Vagina (tissue), 2 donors: ENCODE data around the gene PDE9A. TPM values are rescaled to one million over a fixed set of nuclear protein-coding genes. Genes with fewer than 3 reads are reported as not detected.
A peak's percentile ranks its signal among the peaks of the same experiment; 100 is the strongest.

Experiments
- DNase-seq, 2 donors: peaks; one replicate each; pipeline ENCODE4 v3.0.0-alpha.2; 2017; ENCODE audit errors: extremely low spot score in 2 of 2
- H3K27ac ChIP-seq: fragments of 200-600 bp; sonication (generic); one replicate; pipeline ENCODE4 v1.5.1; 2019
- H3K27me3 ChIP-seq: fragments of 200-600 bp; sonication (generic); one replicate; pipeline ENCODE4 v1.5.1; 2019
- H3K36me3 ChIP-seq, 2 donors: fragments of 200-600 bp; sonication (generic); one replicate each; pipeline ENCODE4 v1.5.1; 2017 to 2019
- H3K4me1 ChIP-seq: fragments of 200-600 bp; sonication (generic); one replicate; pipeline ENCODE4 v1.5.1; 2019
- H3K4me3 ChIP-seq, 2 donors: fragments of 200-600 bp; sonication (generic); 1 replicate in 1 of 2; 2 replicates in 1 of 2; pipeline ENCODE4 v1.5.1; 2016 to 2019
- H3K9me3 ChIP-seq: fragments of 200-600 bp; sonication (generic); one replicate; pipeline ENCODE4 v1.5.1; 2019
- CTCF ChIP-seq, 3 experiments: fragments of 450-650 bp in 2 of 3; fragments of 200-600 bp in 1 of 3; sonication (generic) in 1 of 3; IDR thresholded peaks; one replicate each; pipeline ENCODE4 v1.5.1; 2017 to 2019; ENCODE audit warnings: antibody characterized with exemption in 3 of 3, mild to moderate bottlenecking in 2 of 3, moderate library complexity in 2 of 3
- POLR2A ChIP-seq, 2 donors: fragments of 450-650 bp; IDR thresholded peaks; one replicate each; pipeline ENCODE4 v1.6.1; 2017; ENCODE audit warnings: antibody characterized with exemption in 2 of 2, mild to moderate bottlenecking in 2 of 2, moderate library complexity in 2 of 2
- POLR2AphosphoS5 ChIP-seq, 2 donors: sonication (generic); formaldehyde crosslinking; IDR thresholded peaks; one replicate each; pipeline ENCODE4 v1.9.0; 2017; ENCODE audit warnings: antibody characterized with exemption in 2 of 2, mild to moderate bottlenecking in 2 of 2, low read depth in 1 of 2; ENCODE audit not compliant: insufficient read depth in 1 of 2
- intact Hi-C: fragments of 100-400 bp; cut with DNase I; formaldehyde crosslinking; loops from one replicate; pipeline ENCODE4 v1.15.1; 2023
- total RNA-seq: library from RNA; depleted of rRNA; stranded (reverse); fragments of >200 nt; gene quantifications from one replicate; pipeline ENCODE4 v1.2.3, GENCODE V29; 2016

The PDE9A gene
- total RNA-seq, 1 donor from 2014 or later: 9.6 TPM

GRCh38 chr21:42734323-42734971 is 81.0 kb downstream of the PDE9A start:
- no peaks in the 10 kb centered on the region for H3K4me1 ChIP-seq
- no peaks in the 10 kb centered on the region for H3K36me3 ChIP-seq
- no peak overlapping the region for H3K4me3 ChIP-seq
- H3K27me3 ChIP-seq: no peaks in the 10 kb centered on the region
- no peak for DNase-seq
- no peaks in the 10 kb centered on the region for H3K9me3 ChIP-seq
- H3K27ac ChIP-seq: no peak overlapping the region
- intact Hi-C loops: no loop called here
- TF ChIP-seq POLR2A (IDR thresholded peaks at IDR 0.05) (no peak), POLR2AphosphoS5 (IDR thresholded peaks at IDR 0.05; ENCODE audit: insufficient read depth in 1 of 2, low read depth in 1 of 2) (no peak), CTCF (IDR thresholded peaks at IDR 0.05) (no peak)

- Histone ChIP-seq H3K4me3 (no peak overlapping the region), H3K27me3 (no peaks in the 10 kb centered on the region), H3K27ac (no peak overlapping the region), H3K36me3 (no peaks in the 10 kb centered on the region), H3K9me3 (no peaks in the 10 kb centered on the region), H3K4me1 (no peaks in the 10 kb centered on the region)
- intact Hi-C loops: no loop called here
- TF ChIP-seq CTCF (IDR thresholded peaks at IDR 0.05): no peak
- TF ChIP-seq POLR2AphosphoS5 (IDR thresholded peaks at IDR 0.05; ENCODE audit: insufficient read depth in 1 of 2, low read depth in 1 of 2): no peak
- no peak for TF ChIP-seq POLR2A (IDR thresholded peaks at IDR 0.05)
- peak in 1 of 2 donors; percentile 47 for DNase-seq
Measured at GRCh38 chr21:42735061-42735460, 81.6 kb downstream of the PDE9A start.

GRCh38 chr21:42735944-42736343 is 82.5 kb downstream of the PDE9A start:
- no peak for TF ChIP-seq POLR2AphosphoS5 (IDR thresholded peaks at IDR 0.05; ENCODE audit: insufficient read depth in 1 of 2, low read depth in 1 of 2)
- TF ChIP-seq POLR2A (IDR thresholded peaks at IDR 0.05): no peak
- no peak for TF ChIP-seq CTCF (IDR thresholded peaks at IDR 0.05)
- H3K36me3 ChIP-seq: no peaks in the 10 kb centered on the region
- no peaks in the 10 kb centered on the region for H3K4me1 ChIP-seq
- no peak overlapping the region for H3K4me3 ChIP-seq
- H3K9me3 ChIP-seq: no peaks in the 10 kb centered on the region
- H3K27ac ChIP-seq: no peak overlapping the region
- intact Hi-C loops: no loop called here
- no peak for DNase-seq
- H3K27me3 ChIP-seq: no peaks in the 10 kb centered on the region

GRCh38 chr21:42736646-42737350 is 83.4 kb downstream of the PDE9A start:
- H3K9me3 ChIP-seq: no peaks in the 10 kb centered on the region
- H3K27me3 ChIP-seq: no peaks in the 10 kb centered on the region
- no peak for TF ChIP-seq CTCF (IDR thresholded peaks at IDR 0.05)
- no peak for TF ChIP-seq POLR2A (IDR thresholded peaks at IDR 0.05)
- DNase-seq: no peak
- no peak overlapping the region for H3K4me3 ChIP-seq
- no peaks in the 10 kb centered on the region for H3K36me3 ChIP-seq
- no peak overlapping the region for H3K27ac ChIP-seq
- no peaks in the 10 kb centered on the region for H3K4me1 ChIP-seq
- intact Hi-C loops: no loop called here

GRCh38 chr21:42737951-42738590 is 84.7 kb downstream of the PDE9A start:
- no peaks in the 10 kb centered on the region for H3K36me3 ChIP-seq
- intact Hi-C loops: no loop called here
- H3K9me3 ChIP-seq: no peaks in the 10 kb centered on the region
- H3K27me3 ChIP-seq: no peaks in the 10 kb centered on the region
- H3K4me1 ChIP-seq: no peaks in the 10 kb centered on the region
- no peak overlapping the region for H3K4me3 ChIP-seq
- peak overlapping the region; percentile 30 for H3K27ac ChIP-seq
- TF ChIP-seq POLR2AphosphoS5 (IDR thresholded peaks at IDR 0.05; ENCODE audit: insufficient read depth in 1 of 2, low read depth in 1 of 2) (peak in 1 of 2 donors; percentile 50), CTCF (IDR thresholded peaks at IDR 0.05) (no peak)
- no peak for DNase-seq
